Activated CD4-positive, alpha-beta T cell treated with anti-CD3 and anti-CD28 coated beads, Interleukin-10, Interleukin-2, amounts not matched to agents 100 ng/mL and 50 ng/mL, durations not matched to agents 16 hours and 8 hours (primary cell): ENCODE data around the gene PTGFR.

Experiments
- DNase-seq: peaks from one replicate; pipeline ENCODE4 v3.0.0-alpha.2; 2020

Gene PTGFR, protein sequence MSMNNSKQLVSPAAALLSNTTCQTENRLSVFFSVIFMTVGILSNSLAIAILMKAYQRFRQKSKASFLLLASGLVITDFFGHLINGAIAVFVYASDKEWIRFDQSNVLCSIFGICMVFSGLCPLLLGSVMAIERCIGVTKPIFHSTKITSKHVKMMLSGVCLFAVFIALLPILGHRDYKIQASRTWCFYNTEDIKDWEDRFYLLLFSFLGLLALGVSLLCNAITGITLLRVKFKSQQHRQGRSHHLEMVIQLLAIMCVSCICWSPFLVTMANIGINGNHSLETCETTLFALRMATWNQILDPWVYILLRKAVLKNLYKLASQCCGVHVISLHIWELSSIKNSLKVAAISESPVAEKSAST

GRCh38 chr1:78490861-78491450 lies at the start of gene PTGFR:
PTGFR (plus strand) TSS chr1:78490974; CDS start chr1:78492744, 1,770 bp downstream.
- DNase-seq: no peak

DNA sequence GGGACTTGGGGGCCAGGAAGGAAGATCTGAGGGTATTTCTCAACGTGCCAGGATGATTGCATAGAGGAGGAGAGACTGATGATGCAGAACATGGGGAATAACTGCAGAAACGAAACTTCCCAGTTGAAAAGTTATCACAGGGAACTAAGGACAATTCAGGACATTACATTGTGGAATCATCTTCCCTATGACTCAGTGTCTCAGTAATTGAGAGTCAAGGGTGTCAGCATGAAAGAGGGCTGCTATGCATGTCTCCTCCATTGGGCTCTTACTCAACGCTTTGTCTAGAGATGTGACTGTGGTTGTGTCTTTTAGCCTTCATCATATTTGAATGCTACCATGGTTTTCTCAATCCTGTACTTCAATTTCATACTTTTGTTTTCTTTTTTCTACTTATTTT lies 48.9 kb upstream of the PTGFR start:
- DNase-seq: no peak

GRCh38 chr1:78447086-78447485 lies 43.7 kb upstream of the PTGFR start:
- DNase-seq: no peak

- no peak for DNase-seq
These were observed 26.3 kb upstream of the PTGFR start for GRCh38 chr1:78464449-78464891.

DNA sequence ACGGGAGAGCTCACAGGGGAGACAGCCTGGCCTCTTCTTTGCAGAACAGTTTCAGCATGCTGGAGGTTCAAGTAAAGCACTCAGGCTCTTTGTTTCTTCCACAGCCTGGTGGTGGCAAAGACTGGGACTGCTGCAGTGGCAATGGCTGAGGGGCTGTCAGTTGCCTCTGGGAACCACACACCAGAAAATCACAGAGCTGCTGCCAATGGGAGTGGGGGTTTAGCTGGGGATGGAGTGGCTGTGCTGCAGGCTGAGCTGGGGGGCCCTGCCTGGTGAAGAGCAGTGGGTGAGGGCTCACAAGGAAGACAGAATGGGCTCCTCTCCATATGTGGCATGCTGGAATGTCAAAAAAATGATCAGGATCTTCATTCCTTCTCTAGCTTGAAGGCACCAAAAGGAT lies 25.6 kb upstream of the PTGFR start:
- no peak for DNase-seq

GRCh38 chr1:78468521-78468920 lies 22.3 kb upstream of the PTGFR start:
- no peak for DNase-seq

GRCh38 chr1:78469576-78469975 lies 21.2 kb upstream of the PTGFR start:
- DNase-seq: no peak

GRCh38 chr1:78471890-78472620 lies 18.7 kb upstream of the PTGFR start:
- DNase-seq: no peak

- DNase-seq: no peak
These were observed 17.8 kb upstream of the PTGFR start for GRCh38 chr1:78472851-78473496.

- no peak for DNase-seq
These were observed 16.7 kb upstream of the PTGFR start for GRCh38 chr1:78474092-78474491.

DNA sequence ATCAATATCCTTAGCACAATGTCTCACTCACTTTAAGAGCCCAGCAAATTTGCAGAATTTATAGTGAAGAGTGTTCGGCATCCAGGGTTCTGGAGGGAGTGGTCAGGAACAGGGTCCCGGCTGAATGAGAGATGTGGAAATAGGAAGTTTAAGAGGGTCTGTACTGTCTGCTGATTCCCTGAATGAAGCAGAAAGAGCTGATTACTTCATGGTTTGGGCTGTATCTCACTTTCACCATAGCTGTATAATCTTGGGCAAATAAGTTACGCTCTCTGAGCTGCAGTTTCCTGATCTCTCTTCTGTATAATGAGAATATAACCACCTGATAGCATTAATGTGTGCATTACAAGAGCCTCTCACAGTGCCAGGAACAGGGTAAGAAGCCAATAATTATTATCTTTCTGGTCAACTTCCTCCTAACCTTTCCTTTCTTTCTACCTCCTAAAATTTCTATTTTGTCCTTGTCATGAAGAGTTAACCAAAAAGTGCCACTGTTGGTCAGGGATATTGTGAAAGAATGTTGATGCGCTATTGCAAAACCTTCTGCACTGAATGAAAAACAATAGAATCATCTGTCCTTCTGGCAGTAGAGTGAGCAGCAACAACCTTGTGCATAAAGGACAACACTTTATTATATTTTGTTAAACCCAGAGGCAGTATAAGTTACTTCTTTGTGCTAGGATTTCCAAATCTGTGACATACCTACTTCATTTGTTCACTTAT lies 14.7 kb upstream of the PTGFR start:
- no peak for DNase-seq

DNA sequence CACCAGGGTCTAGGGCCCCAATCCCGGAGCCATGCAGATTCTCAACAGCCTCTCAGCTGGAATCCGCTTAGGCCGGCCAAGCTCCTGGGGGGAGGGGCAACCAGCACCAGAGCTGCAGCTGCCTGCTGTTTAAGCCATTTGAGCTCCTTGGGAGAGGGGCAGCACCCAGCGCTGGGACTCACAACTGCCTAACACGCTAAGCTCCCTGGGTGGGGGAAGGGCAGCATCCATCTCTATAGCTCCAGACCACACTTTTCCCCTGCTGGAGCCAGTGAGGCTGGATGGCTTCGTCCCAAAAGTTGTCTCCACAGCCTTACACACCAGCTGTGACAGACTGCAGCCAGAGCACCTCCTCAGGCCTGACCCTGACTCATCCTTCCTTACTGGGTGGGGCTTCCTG lies 6.9 kb upstream of the PTGFR start:
- no peak for DNase-seq

- DNase-seq: no peak
These were observed 787 bp downstream of the PTGFR start for GRCh38 chr1:78491451-78492071.

DNA sequence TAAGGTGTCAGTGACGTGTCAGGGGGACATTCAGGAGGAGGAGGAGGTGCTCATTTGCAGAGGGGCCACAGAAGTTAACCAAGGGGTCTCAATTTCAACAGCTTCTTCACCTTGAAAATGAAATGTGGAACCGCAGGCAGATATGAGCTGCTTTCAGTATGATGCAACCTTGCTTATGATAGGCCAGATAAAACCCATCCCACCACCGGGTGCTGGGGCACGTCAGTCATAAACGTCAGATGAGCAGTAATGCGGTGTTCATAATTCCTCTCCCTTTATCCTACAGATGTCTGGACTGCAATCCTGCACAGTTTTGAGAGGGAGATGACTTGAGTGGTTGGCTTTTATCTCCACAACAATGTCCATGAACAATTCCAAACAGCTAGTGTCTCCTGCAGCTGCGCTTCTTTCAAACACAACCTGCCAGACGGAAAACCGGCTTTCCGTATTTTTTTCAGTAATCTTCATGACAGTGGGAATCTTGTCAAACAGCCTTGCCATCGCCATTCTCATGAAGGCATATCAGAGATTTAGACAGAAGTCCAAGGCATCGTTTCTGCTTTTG lies 1.7 kb downstream of the PTGFR start:
- DNase-seq: no peak

GRCh38 chr1:78493451-78493850 lies 2.7 kb downstream of the PTGFR start:
- DNase-seq: no peak

DNA sequence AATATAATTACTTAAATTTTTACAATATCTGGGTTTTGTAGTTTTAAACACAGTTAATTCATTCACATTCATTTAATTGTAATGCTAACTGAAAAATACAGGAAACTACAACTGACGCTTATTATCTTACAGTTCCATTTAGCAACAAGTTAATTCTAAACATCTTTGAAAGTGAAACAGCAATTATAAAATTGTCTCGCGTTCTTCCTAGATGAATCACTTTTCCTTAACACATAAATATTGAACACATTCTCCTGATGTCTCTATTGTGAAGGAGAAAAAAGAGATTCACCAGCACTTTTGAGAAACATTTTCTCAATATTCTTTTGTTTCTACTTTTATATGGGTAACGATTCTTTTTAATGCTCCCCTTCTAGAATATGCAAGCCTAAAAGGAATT lies 6.4 kb downstream of the PTGFR start:
- no peak for DNase-seq

DNA sequence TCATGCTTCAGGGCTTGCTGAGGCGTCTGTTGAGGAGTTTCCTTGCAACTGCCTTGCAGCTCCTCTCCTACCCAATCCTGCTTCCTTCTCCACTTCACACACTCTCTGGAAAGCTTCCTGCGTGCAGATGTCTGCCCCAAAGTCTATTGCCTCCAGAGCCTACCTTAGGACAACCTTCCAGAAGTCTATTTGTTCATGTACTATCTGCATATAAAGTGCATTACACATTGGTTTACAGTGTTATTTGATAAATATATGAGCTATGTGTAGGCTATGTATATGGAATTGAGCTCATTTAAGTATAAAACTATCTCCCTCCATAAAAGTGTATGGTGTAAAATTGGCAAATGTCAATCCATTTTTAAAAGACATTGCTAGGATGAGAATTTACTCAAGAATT lies 9.8 kb downstream of the PTGFR start:
- DNase-seq: no peak

DNA sequence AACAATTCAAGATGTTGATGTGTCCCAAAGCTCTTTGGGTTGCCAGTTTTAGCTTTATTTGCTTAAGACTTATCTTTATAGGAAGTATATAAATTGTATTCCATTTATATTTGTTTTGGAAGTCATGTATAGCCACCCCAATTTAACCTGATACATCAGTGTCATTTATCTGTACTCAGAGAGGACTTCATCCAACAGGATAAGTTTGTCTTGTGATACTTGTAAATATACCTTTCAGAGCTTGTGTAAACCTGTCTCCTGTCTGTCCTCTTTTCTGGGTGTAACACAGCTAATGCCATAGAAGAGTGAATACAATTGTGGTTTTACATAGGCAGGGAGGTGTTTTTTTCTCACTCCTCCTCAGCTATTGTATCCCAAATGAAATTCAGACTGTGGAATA lies 10.4 kb downstream of the PTGFR start:
- no peak for DNase-seq

- no peak for DNase-seq
These were observed 20.6 kb downstream of the PTGFR start for GRCh38 chr1:78511334-78511733.

DNA sequence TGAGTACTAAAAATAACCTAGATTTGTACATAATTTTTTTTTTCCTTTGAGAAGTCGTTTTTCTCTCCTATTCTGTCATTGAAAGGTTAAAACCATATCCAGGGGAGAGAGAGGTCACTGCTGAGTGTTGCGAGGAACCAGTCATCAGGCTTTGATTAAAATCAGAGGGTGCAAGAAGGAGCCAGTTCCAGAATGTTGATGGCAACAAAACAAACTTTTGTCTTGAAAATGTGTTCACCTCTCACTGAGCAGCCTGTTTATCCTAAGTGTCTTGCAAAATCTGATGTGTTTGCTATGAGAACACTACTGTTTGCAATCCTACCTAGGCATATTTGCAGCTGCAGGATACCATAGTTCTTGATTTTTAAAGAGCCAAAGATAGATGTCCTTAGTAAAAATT lies 25.9 kb downstream of the PTGFR start:
- DNase-seq: no peak

DNA sequence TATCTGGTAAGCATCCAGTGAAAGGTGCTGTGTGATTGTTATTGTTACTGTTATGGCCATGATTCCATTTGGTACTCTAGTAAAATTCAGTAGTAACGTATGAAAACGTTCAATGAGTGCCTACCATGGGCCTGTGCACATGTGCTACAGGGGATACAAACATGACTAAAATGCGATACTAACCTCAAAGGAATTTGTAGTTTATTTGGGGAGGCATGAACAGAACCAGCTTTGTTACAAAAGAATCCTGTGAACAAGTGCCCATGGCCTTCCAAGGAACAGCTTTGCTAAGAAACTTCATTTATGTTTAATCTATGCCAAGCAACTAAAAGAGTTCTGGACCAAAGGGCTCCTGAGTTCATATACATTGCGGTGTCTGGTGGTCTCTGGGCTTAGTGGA lies 28.7 kb downstream of the PTGFR start:
- no peak for DNase-seq

DNA sequence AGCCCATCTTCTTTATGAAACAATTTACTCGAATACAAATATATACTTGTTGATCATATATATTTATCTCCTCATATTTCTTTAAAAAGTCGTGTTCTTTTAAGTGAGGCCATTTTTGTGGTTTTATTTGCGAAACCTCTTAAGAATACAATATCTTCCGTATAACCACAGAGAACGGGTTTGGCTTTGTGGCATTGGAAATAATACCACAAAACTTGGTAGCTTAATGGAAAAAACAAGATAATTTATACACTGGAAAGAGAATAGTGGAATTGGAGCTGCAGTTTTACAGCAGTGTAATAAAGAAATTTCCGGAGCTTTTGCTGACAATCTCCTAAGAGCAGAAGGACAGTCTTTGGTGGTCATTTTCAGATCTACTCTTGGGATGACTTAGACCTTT lies 29.4 kb downstream of the PTGFR start:
- DNase-seq: no peak
